Neural cell (in vitro differentiated cells): ENCODE data around the gene ABI2. TPM values are rescaled to one million over a fixed set of nuclear protein-coding genes. Genes with fewer than 3 reads are reported as not detected.

Experiments used
- H2AFZ ChIP-seq: fragments of 200-600, 300-800 bp; sonication (generic), shearing (Covaris generic); 2 replicates; pipeline ENCODE4 v1.6.0; 2014; ENCODE audit warnings: low read depth, mild to moderate bottlenecking, antibody characterized with exemption, low read length, moderate library complexity
- H3F3A ChIP-seq: fragments of 200-600 bp; shearing (Covaris generic); 2 replicates; pipeline ENCODE4 v1.6.1; 2016; ENCODE audit warnings: mild to moderate bottlenecking, moderate library complexity, mixed read lengths, antibody characterized with exemption, low read length; ENCODE audit not compliant: insufficient read depth, poor library complexity, severe bottlenecking
- H3K27ac ChIP-seq: fragments of 200-600, 300-800 bp; sonication (generic), shearing (Covaris generic); 2 replicates; pipeline ENCODE4 v1.5.1; 2014; ENCODE audit warnings: mild to moderate bottlenecking, low read length, moderate library complexity
- H3K27me3 ChIP-seq: fragments of 300-800, 200-600 bp; sonication (generic), shearing (Covaris generic); 2 replicates; pipeline ENCODE4 v1.6.0; 2014; ENCODE audit warnings: mild to moderate bottlenecking, low read depth, low read length, moderate library complexity; ENCODE audit not compliant: insufficient read depth
- H3K36me3 ChIP-seq: fragments of 300-800, 200-600 bp; sonication (generic), shearing (Covaris generic); 2 replicates; pipeline ENCODE4 v1.5.1; 2014; ENCODE audit warnings: mild to moderate bottlenecking, antibody characterized with exemption, low read length, moderate library complexity; ENCODE audit not compliant: insufficient read depth
- H3K4me2 ChIP-seq: fragments of 300-800, 200-600 bp; sonication (generic), shearing (Covaris generic); 2 replicates; pipeline ENCODE4 v1.6.0; 2014; ENCODE audit warnings: mild to moderate bottlenecking, low read length
- H3K4me3 ChIP-seq: fragments of 300-800, 200-600 bp; sonication (generic), shearing (Covaris generic); 2 replicates; pipeline ENCODE4 v1.5.1; 2014; ENCODE audit warnings: mild to moderate bottlenecking, low read length, moderate library complexity
- H3K79me2 ChIP-seq: fragments of 200-600 bp; shearing (Covaris generic); replicated peaks from 2 replicates; pipeline ENCODE4 v1.6.0; 2014; ENCODE audit warnings: mild to moderate bottlenecking, low read length, moderate library complexity; ENCODE audit not compliant: insufficient read depth
- H3K9ac ChIP-seq: fragments of 300-800, 200-600 bp; sonication (generic), shearing (Covaris generic); 2 replicates; pipeline ENCODE4 v1.6.1; 2016; ENCODE audit warnings: mild to moderate bottlenecking, low read length, mixed read lengths
- H3K9me2 ChIP-seq: fragments of 200-600 bp; shearing (Covaris generic); 2 replicates; pipeline ENCODE4 v1.6.1; 2016; ENCODE audit warnings: mild to moderate bottlenecking, low read length, mixed read lengths; ENCODE audit not compliant: insufficient read depth
- H3K9me3 ChIP-seq: fragments of 200-600, 300-800 bp; sonication (generic), shearing (Covaris generic); 2 replicates; pipeline ENCODE4 v1.6.1; 2016; ENCODE audit warnings: mild to moderate bottlenecking, mixed run types, low read length, moderate library complexity, mixed read lengths
- H4K20me1 ChIP-seq: fragments of 200-600 bp; shearing (Covaris generic); 2 replicates; pipeline ENCODE4 v1.6.1; 2016; ENCODE audit warnings: mild to moderate bottlenecking, mixed run types; ENCODE audit not compliant: insufficient read depth
- CTCF ChIP-seq: fragments of 450-650 bp; IDR thresholded peaks from 2 replicates; pipeline ENCODE4 v1.5.1; 2014; ENCODE audit warnings: antibody characterized with exemption, mild to moderate bottlenecking, moderate library complexity; ENCODE audit not compliant: poor library complexity, severe bottlenecking
- EP300 ChIP-seq: fragments of 450-650 bp; conservative IDR thresholded peaks from 2 replicates; pipeline ENCODE4 v1.6.1; 2014; ENCODE audit warnings: antibody characterized with exemption, mild to moderate bottlenecking, moderate library complexity; ENCODE audit not compliant: poor library complexity, severe bottlenecking
- EZH2 ChIP-seq: fragments of 200-600, 300-800 bp; shearing (Covaris generic), sonication (generic); IDR thresholded peaks from 2 replicates; pipeline ENCODE4 v1.6.1; 2014; ENCODE audit warnings: antibody characterized with exemption, low read length, borderline replicate concordance, mild to moderate bottlenecking; ENCODE audit not compliant: insufficient read depth, poor library complexity, severe bottlenecking
- MXI1 ChIP-seq: fragments of 450-650 bp; conservative IDR thresholded peaks from 2 replicates; pipeline ENCODE4 v1.6.1; 2014; ENCODE audit warnings: antibody characterized with exemption, mild to moderate bottlenecking; ENCODE audit not compliant: poor library complexity, severe bottlenecking
- POLR2AphosphoS5 ChIP-seq: IDR thresholded peaks from 2 replicates; pipeline ENCODE4 v1.6.1; 2012
- RAD21 ChIP-seq: fragments of 450-650 bp; conservative IDR thresholded peaks from 2 replicates; pipeline ENCODE4 v1.6.1; 2014; ENCODE audit warnings: antibody characterized with exemption, mild to moderate bottlenecking, moderate library complexity
- REST ChIP-seq: IDR thresholded peaks from 2 replicates; pipeline ENCODE4 v1.6.1; 2012; ENCODE audit warnings: borderline replicate concordance
- SMC3 ChIP-seq: fragments of 450-650 bp; conservative IDR thresholded peaks from 2 replicates; pipeline ENCODE4 v1.6.1; 2014; ENCODE audit warnings: antibody characterized with exemption, mild to moderate bottlenecking, moderate library complexity; ENCODE audit not compliant: poor library complexity
- TAF1 ChIP-seq: IDR thresholded peaks from 2 replicates; pipeline ENCODE4 v1.6.1; 2012; ENCODE audit warnings: low read depth
- polyA plus RNA-seq: library from polyadenylated mRNA; depleted of rRNA; stranded (reverse); fragments of >200 nt; gene quantifications from 2 replicates; pipeline ENCODE4 v1.2.3, GENCODE V29; 2014

The ABI2 gene
- polyA plus RNA-seq, 1 donor from 2014 or later = 128 TPM

DNA sequence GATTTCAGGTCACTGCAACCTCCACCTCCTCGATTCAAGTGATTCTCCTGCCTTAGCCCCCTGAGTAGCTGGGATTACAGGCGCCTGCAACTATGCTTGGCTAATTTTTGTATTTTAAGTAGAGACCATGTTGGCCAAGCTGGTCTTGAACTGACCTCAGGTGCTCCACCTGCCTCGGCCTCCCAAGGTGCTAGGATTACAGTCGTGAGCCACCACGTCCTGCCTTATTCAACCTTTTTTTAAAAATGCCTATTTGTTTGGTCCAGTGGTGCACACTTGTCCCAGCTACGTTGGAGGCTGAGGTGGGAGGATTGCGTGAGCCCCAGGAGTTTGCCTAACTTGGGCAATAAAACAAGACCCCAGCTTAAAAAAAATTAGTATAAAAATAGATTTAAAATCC is 46.1 kb upstream of the ABI2 start:
- H3K27me3 ChIP-seq = no peaks in the 10 kb centered on the region
- H3F3A ChIP-seq = no peaks in the 10 kb centered on the region
- no peaks in the 10 kb centered on the region for H4K20me1 ChIP-seq
- no peak overlapping the region for H3K4me2 ChIP-seq
- no peaks in the 10 kb centered on the region for H3K9me3 ChIP-seq
- H3K79me2 ChIP-seq = no peaks in the 10 kb centered on the region
- no peak overlapping the region for H2AFZ ChIP-seq
- H3K27ac ChIP-seq = no peak overlapping the region
- H3K4me3 ChIP-seq = no peak overlapping the region
- H3K9ac ChIP-seq = no peak overlapping the region
- peaks cover 10% of the 10 kb centered on the region for H3K36me3 ChIP-seq
- TF ChIP-seq EP300 = no peak
- H3K9me2 ChIP-seq = no peaks in the 10 kb centered on the region

- Histone ChIP-seq H4K20me1 (no peaks in the 10 kb centered on the region), H3K79me2 (no peaks in the 10 kb centered on the region), H3K9me2 (no peaks in the 10 kb centered on the region), H3K36me3 (no peaks in the 10 kb centered on the region), H3F3A (no peaks in the 10 kb centered on the region), H3K4me3 (no peak overlapping the region), H3K27ac (no peak overlapping the region), H3K4me2 (no peak overlapping the region), H3K9me3 (no peaks in the 10 kb centered on the region), H3K9ac (no peak overlapping the region), H3K27me3 (no peaks in the 10 kb centered on the region), H2AFZ (no peak overlapping the region)
- TF ChIP-seq REST (no peak), EP300 (no peak), MXI1 (no peak), CTCF (no peak), TAF1 (no peak), POLR2AphosphoS5 (no peak), RAD21 (no peak)
These were observed 41.7 kb upstream of the ABI2 start for GRCh38 chr2:203286532-203286931.

- H3K36me3 ChIP-seq = no peaks in the 10 kb centered on the region
- H3K9me3 ChIP-seq = no peaks in the 10 kb centered on the region
- H3F3A ChIP-seq = no peaks in the 10 kb centered on the region
- H3K9me2 ChIP-seq = no peaks in the 10 kb centered on the region
- H2AFZ ChIP-seq = no peak overlapping the region
- TF ChIP-seq EP300 (no peak), CTCF (no peak), POLR2AphosphoS5 (no peak), TAF1 (no peak), MXI1 (no peak), RAD21 (no peak), EZH2 (no peak), SMC3 (no peak), REST (no peak)
- H3K4me2 ChIP-seq = no peak overlapping the region
- no peak overlapping the region for H3K4me3 ChIP-seq
- H4K20me1 ChIP-seq = no peaks in the 10 kb centered on the region
- H3K9ac ChIP-seq = no peak overlapping the region
- H3K27ac ChIP-seq = no peak overlapping the region
- no peaks in the 10 kb centered on the region for H3K27me3 ChIP-seq
- H3K79me2 ChIP-seq = no peaks in the 10 kb centered on the region
These were observed 26.5 kb upstream of the ABI2 start for GRCh38 chr2:203301667-203302066.
